ENCODE measurements around the gene WDR64.
"Not testable (repeated sequence)": the region's sequence is repeated elsewhere in the genome, so short reads cannot be mapped to it uniquely, and the experiment has no call there.

Gene WDR64

GRCh38 chr1:241734533-241734932 is 82.5 kb downstream of the WDR64 start:
- no peak for DNase-seq (ENCODE audit: low read depth)
- no peak overlapping the region for H3K4me3 ChIP-seq (ENCODE audit: low read length)
- TF ChIP-seq CTCF (conservative IDR thresholded peaks at IDR 0.05; ENCODE audit: low read length): no peak

DNA sequence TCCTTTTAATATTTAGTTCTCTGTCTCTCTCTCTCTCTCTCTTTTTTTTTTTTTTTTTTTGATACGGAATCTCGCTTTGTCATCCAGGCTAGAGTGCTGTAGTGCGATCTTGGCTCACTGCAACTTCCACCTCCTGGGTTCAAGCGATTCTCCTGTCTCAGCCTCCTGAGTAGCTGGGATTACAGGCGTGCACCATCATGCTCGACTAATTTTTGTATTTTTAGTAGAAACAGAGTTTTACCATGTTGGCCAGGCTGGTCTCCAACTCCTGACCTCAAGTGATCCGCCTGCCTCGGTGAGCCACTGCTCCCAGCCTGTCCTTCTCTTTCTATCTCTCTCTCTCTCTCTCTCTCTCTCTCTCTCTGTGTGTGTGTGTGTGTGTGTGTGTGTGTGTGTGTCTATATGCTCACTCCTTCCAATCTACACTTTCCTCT is 83.4 kb downstream of the WDR64 start:
- not testable (repeated sequence) for H3K4me3 ChIP-seq (ENCODE audit: low read length); DNase-seq (ENCODE audit: low read depth)

GRCh38 chr1:241736387-241736786 is 84.3 kb downstream of the WDR64 start:
- H3K4me3 ChIP-seq (ENCODE audit: low read length): no peak overlapping the region
- TF ChIP-seq CTCF (conservative IDR thresholded peaks at IDR 0.05; ENCODE audit: low read length): no peak
- DNase-seq (ENCODE audit: low read depth): no peak

GRCh38 chr1:241738284-241739078 is 86.4 kb downstream of the WDR64 start:
- DNase-seq (ENCODE audit: low read depth): no peak
- TF ChIP-seq CTCF (conservative IDR thresholded peaks at IDR 0.05; ENCODE audit: low read length): no peak
- H3K4me3 ChIP-seq (ENCODE audit: low read length): no peak overlapping the region

GRCh38 chr1:241742084-241742483 is 90.0 kb downstream of the WDR64 start:
- TF ChIP-seq CTCF (conservative IDR thresholded peaks at IDR 0.05; ENCODE audit: low read length): no peak
- DNase-seq (ENCODE audit: low read depth): no peak

DNA sequence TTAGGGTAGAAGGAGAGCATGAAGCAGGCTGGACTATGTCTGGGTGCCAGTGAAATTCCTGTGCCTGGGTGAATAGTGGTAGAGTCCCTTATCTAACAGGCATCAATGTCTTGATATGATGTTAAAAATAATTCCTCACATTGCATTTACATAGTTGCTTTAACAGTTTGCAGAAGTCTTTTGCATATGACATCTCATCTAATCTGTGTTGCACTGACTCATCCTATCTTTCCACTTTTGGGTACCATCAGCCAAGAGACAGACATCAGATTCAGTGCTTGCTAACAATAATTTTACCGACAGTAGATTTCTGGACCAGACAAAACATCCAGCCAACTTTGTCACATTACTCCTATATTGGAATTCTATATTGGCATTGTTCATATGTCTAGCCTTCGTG is 92.5 kb downstream of the WDR64 start:
- no peak for TF ChIP-seq CTCF (conservative IDR thresholded peaks at IDR 0.05; ENCODE audit: low read length)
- DNase-seq (ENCODE audit: low read depth): no peak
- H3K4me3 ChIP-seq (ENCODE audit: low read length): no peak overlapping the region

More at GRCh38 chr1:241742084-241742483, 90.0 kb downstream of the WDR64 start:
- H3K4me3 ChIP-seq (ENCODE audit: low read length): no peak overlapping the region

- no peak for TF ChIP-seq CTCF (conservative IDR thresholded peaks at IDR 0.05; ENCODE audit: low read length)
- no peak for DNase-seq (ENCODE audit: low read depth)
- no peak overlapping the region for H3K4me3 ChIP-seq (ENCODE audit: low read length)
Measured at GRCh38 chr1:241747992-241748391, 95.9 kb downstream of the WDR64 start.
